Endothelial cell of umbilical vein (primary cell): Measurements from ENCODE around the gene HTT.
"Not testable (repeated sequence)": the region's sequence is repeated elsewhere in the genome, so short reads cannot be mapped to it uniquely, and the experiment has no call there.

ENCODE experiments used
- EZH2 ChIP-seq: IDR thresholded peaks from 2 replicates; pipeline ENCODE4 v1.6.1; 2012; ENCODE audit warnings: borderline replicate concordance, low read depth, mild to moderate bottlenecking, moderate library complexity, low read length, inconsistent platforms; ENCODE audit not compliant: severe bottlenecking
- FOS ChIP-seq: IDR thresholded peaks from 2 replicates; pipeline ENCODE4 v1.6.1; 2011; ENCODE audit warnings: mild to moderate bottlenecking, low read length, moderate library complexity, borderline replicate concordance; ENCODE audit not compliant: insufficient read depth
- JUN ChIP-seq: IDR thresholded peaks from 2 replicates; pipeline ENCODE4 v1.6.1; 2011; ENCODE audit warnings: borderline replicate concordance, low read depth; ENCODE audit not compliant: insufficient read length, insufficient read depth
- MYC ChIP-seq: IDR thresholded peaks from one replicate; pipeline ENCODE4 v1.6.1; 2011; ENCODE audit warnings: mild to moderate bottlenecking, low read depth, low read length
- POLR2A ChIP-seq: IDR thresholded peaks from 2 replicates; pipeline ENCODE4 v1.6.1; 2012; ENCODE audit warnings: low read depth, mild to moderate bottlenecking, control low read depth, low read length
- POLR2AphosphoS5 ChIP-seq: IDR thresholded peaks from 2 replicates; pipeline ENCODE4 v1.6.1; 2012; ENCODE audit warnings: low read depth, mild to moderate bottlenecking, control low read depth, low read length, moderate library complexity; ENCODE audit not compliant: insufficient read depth
- TF ChIP-seq, protein P1 (sequence below), 2 donors: IDR thresholded peaks; 1 replicate in 1 of 2; 2 replicates in 1 of 2; pipeline ENCODE4 v1.5.1; 2011; ENCODE audit warnings: low read length in 2 of 2, mild to moderate bottlenecking in 2 of 2, moderate library complexity in 2 of 2, control low read depth in 1 of 2, inconsistent platforms in 1 of 2, low read depth in 1 of 2; ENCODE audit not compliant: insufficient read depth in 1 of 2; ENCODE audit errors: extremely low read depth in 1 of 2

DNA sequence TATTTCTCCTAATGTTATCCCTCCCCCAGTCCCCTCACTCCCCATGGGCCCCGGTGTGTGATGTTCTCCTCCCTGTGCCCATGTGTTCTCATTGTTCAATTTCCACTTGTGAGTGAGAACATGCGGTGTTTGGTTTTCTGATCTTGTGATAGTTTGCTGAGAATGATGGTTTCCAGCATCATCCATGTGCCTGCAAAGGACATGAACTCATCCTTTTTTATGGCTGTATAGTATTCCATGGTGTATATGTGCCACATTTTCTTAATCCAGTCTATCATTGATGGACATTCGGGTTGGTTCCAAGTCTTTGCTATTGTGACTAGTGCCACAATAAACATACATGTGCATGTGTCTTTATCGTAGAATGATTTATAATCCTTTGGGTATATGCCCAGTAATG is 86.6 kb downstream of the HTT start:
- TF ChIP-seq, protein P1, sequence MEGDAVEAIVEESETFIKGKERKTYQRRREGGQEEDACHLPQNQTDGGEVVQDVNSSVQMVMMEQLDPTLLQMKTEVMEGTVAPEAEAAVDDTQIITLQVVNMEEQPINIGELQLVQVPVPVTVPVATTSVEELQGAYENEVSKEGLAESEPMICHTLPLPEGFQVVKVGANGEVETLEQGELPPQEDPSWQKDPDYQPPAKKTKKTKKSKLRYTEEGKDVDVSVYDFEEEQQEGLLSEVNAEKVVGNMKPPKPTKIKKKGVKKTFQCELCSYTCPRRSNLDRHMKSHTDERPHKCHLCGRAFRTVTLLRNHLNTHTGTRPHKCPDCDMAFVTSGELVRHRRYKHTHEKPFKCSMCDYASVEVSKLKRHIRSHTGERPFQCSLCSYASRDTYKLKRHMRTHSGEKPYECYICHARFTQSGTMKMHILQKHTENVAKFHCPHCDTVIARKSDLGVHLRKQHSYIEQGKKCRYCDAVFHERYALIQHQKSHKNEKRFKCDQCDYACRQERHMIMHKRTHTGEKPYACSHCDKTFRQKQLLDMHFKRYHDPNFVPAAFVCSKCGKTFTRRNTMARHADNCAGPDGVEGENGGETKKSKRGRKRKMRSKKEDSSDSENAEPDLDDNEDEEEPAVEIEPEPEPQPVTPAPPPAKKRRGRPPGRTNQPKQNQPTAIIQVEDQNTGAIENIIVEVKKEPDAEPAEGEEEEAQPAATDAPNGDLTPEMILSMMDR (IDR thresholded peaks at IDR 0.05; ENCODE audit: extremely low read depth in 1 of 2, insufficient read depth in 1 of 2, low read depth in 1 of 2, low read length in 2 of 2) = not testable (repeated sequence)
- TF ChIP-seq EZH2, POLR2A, MYC, POLR2AphosphoS5, FOS, JUN: not testable (repeated sequence)
